NCI-H345 (cell line): Measurements from ENCODE around the gene ARMC2.
"Not testable (repeated sequence)": the region's sequence is repeated elsewhere in the genome, so short reads cannot be mapped to it uniquely, and the experiment has no call there.

Source experiments
- DNase-seq: peaks from one replicate; lab custom pipeline; 2025; lab: John Stamatoyannopoulos, UW

ARMC2 gene

GRCh38 chr6:108872141-108872557 lies 23.9 kb downstream of the ARMC2 start:
- DNase-seq: no peak

GRCh38 chr6:108872575-108872974 lies 24.4 kb downstream of the ARMC2 start:
- DNase-seq: no peak

GRCh38 chr6:108873251-108873650 lies 25.0 kb downstream of the ARMC2 start:
- no peak for DNase-seq

- DNase-seq: no peak
Observed at GRCh38 chr6:108873971-108874370, 25.7 kb downstream of the ARMC2 start.

GRCh38 chr6:108874470-108875160 lies 26.4 kb downstream of the ARMC2 start:
- DNase-seq: no peak

- DNase-seq: no peak
Observed at GRCh38 chr6:108875161-108875555, 26.9 kb downstream of the ARMC2 start.

- no peak for DNase-seq
Observed at GRCh38 chr6:108877046-108877751, 29.0 kb downstream of the ARMC2 start.

- DNase-seq: no peak
Observed at GRCh38 chr6:108878942-108879341, 30.7 kb downstream of the ARMC2 start.

- no peak for DNase-seq
Observed at GRCh38 chr6:108883172-108883571, 35.0 kb downstream of the ARMC2 start.

- DNase-seq: no peak
Observed at GRCh38 chr6:108884211-108885059, 36.2 kb downstream of the ARMC2 start.

- no peak for DNase-seq
Observed at GRCh38 chr6:108888052-108888451, 39.8 kb downstream of the ARMC2 start.

- no peak for DNase-seq
Observed at GRCh38 chr6:108888745-108889144, 40.5 kb downstream of the ARMC2 start.

GRCh38 chr6:108890898-108891297 lies 42.7 kb downstream of the ARMC2 start:
- not testable (repeated sequence) for DNase-seq

GRCh38 chr6:108895571-108895970 lies 47.3 kb downstream of the ARMC2 start:
- no peak for DNase-seq

- no peak for DNase-seq
Observed at GRCh38 chr6:108896111-108896661, 48.0 kb downstream of the ARMC2 start.

GRCh38 chr6:108897371-108897770 lies 49.1 kb downstream of the ARMC2 start:
- peak; percentile 85 for DNase-seq

- DNase-seq: no peak
Observed at GRCh38 chr6:108902382-108902792, 54.2 kb downstream of the ARMC2 start.

- DNase-seq: no peak
Observed at GRCh38 chr6:108903796-108904195, 55.6 kb downstream of the ARMC2 start.

GRCh38 chr6:108904741-108905140 lies 56.5 kb downstream of the ARMC2 start:
- DNase-seq: no peak

GRCh38 chr6:108914235-108915022 lies 66.2 kb downstream of the ARMC2 start:
- no peak for DNase-seq

- no peak for DNase-seq
Observed at GRCh38 chr6:108915258-108915657, 67.0 kb downstream of the ARMC2 start.
